ENCODE data around the gene TAF4.
"Not testable (repeated sequence)": the region's sequence is repeated elsewhere in the genome, so short reads cannot be mapped to it uniquely, and the experiment has no call there.

The TAF4 gene

DNA sequence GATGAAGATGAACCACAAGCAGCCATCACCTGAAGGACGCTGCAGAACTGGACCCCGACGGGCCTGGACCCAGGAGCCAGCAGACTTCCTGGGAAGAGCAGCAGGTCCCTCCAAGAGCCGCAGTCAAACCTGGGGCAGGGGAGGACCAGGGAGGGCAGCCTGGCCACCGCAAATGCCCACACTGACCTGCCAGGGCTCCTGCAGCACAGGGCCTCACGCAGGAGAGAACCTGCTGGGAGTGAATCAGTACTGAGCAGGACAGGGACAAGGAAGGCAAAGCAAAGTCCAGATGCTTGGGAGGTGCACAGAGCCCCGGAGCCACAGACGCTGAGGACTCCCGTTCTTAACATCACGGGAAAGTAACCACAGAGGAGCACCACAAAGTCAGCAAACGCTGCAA is 75.2 kb downstream of the TAF4 start:
- H3K36me3 ChIP-seq (ENCODE audit: control insufficient read depth in 1 of 2, insufficient read depth in 2 of 2, low read length in 2 of 2) = peaks cover 45 to 83% of the 10 kb centered on the region in 2 donors
- no peaks in the 10 kb centered on the region for H3K27me3 ChIP-seq (ENCODE audit: control insufficient read depth in 1 of 2, insufficient read depth in 2 of 2, low read length in 2 of 2)
- H3K9ac ChIP-seq (ENCODE audit: low read depth in 1 of 2, low read length in 2 of 2) = no peak overlapping the region
- H3K4me1 ChIP-seq (ENCODE audit: control insufficient read depth in 1 of 2, insufficient read depth in 2 of 2, low read length in 2 of 2) = no peaks in the 10 kb centered on the region
- H3K27ac ChIP-seq (ENCODE audit: low read depth, low read length) = no peak overlapping the region
- no peak overlapping the region for H3K4me3 ChIP-seq (ENCODE audit: low read depth in 1 of 2, low read length in 2 of 2)
- peaks cover 0 to 5% of the 10 kb centered on the region in 2 donors for H3K9me3 ChIP-seq (ENCODE audit: control insufficient read depth in 1 of 2, low read length in 2 of 2)

DNA sequence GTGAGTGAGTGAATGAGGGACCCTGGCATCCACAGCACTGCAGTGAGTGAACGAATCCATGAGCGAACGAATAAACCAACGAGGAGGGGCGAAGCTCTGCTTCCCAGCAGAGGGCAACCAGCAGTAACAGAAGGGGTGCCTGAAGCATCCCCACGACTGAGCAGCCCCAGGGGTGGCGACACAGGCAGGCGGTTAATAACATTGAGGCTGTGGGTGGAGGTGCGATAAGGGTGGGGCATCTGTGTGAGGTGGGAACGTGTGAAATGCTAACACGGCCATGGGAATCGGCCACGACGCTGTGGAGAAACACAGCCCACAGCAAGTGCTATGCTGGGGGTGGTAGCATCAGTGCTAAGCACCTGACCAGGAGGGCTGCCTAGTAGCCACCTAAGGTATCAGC is 75.9 kb downstream of the TAF4 start:
- Histone ChIP-seq H3K4me1 (ENCODE audit: control insufficient read depth in 1 of 2, insufficient read depth in 2 of 2, low read length in 2 of 2) (no peaks in the 10 kb centered on the region), H3K9me3 (ENCODE audit: control insufficient read depth in 1 of 2, low read length in 2 of 2) (peaks cover 0 to 5% of the 10 kb centered on the region in 2 donors), H3K27ac (ENCODE audit: low read depth, low read length) (no peak overlapping the region), H3K4me3 (ENCODE audit: low read depth in 1 of 2, low read length in 2 of 2) (no peak overlapping the region), H3K9ac (ENCODE audit: low read depth in 1 of 2, low read length in 2 of 2) (no peak overlapping the region), H3K27me3 (ENCODE audit: control insufficient read depth in 1 of 2, insufficient read depth in 2 of 2, low read length in 2 of 2) (no peaks in the 10 kb centered on the region), H3K36me3 (ENCODE audit: control insufficient read depth in 1 of 2, insufficient read depth in 2 of 2, low read length in 2 of 2) (peaks cover 38 to 82% of the 10 kb centered on the region in 2 donors)

DNA sequence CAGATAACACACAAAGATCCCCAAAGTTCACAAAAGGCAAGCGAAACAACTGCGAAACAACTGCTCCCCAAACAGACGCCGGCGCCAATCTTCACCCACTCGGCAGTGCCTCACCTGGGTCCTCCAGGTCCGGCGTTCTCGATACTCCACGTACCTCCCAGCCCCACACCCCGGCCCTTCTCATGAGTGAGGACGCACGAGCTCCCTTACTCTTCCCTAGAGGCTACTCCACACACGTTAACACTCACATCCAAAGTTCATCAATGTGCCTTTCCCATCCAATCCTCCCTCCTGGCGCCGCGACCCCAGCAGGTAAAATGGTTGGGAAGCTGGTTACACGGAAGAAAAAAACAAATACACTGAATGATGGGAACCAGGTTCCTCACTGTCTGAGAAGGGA is 77.0 kb downstream of the TAF4 start:
- peaks cover 30 to 81% of the 10 kb centered on the region in 2 donors for H3K36me3 ChIP-seq (ENCODE audit: control insufficient read depth in 1 of 2, insufficient read depth in 2 of 2, low read length in 2 of 2)

GRCh38 chr20:61986762-61987321 is 78.8 kb downstream of the TAF4 start:
- Histone ChIP-seq H3K9me3 (ENCODE audit: control insufficient read depth in 1 of 2, low read length in 2 of 2) (no peaks in the 10 kb centered on the region), H3K4me3 (ENCODE audit: low read depth in 1 of 2, low read length in 2 of 2) (no peak overlapping the region), H3K27me3 (ENCODE audit: control insufficient read depth in 1 of 2, insufficient read depth in 2 of 2, low read length in 2 of 2) (no peaks in the 10 kb centered on the region), H3K36me3 (ENCODE audit: control insufficient read depth in 1 of 2, insufficient read depth in 2 of 2, low read length in 2 of 2) (peaks cover 12 to 67% of the 10 kb centered on the region in 2 donors), H3K9ac (ENCODE audit: low read depth in 1 of 2, low read length in 2 of 2) (no peak overlapping the region), H3K4me1 (ENCODE audit: control insufficient read depth in 1 of 2, insufficient read depth in 2 of 2, low read length in 2 of 2) (no peaks in the 10 kb centered on the region), H3K27ac (ENCODE audit: low read depth, low read length) (no peak overlapping the region)

More for the DNA sequence above, 77.0 kb downstream of the TAF4 start:
- Histone ChIP-seq H3K9me3 (ENCODE audit: control insufficient read depth in 1 of 2, low read length in 2 of 2) (peaks cover 0 to 5% of the 10 kb centered on the region in 2 donors), H3K27ac (ENCODE audit: low read depth, low read length) (no peak overlapping the region), H3K27me3 (ENCODE audit: control insufficient read depth in 1 of 2, insufficient read depth in 2 of 2, low read length in 2 of 2) (no peaks in the 10 kb centered on the region), H3K4me3 (ENCODE audit: low read depth in 1 of 2, low read length in 2 of 2) (no peak overlapping the region), H3K4me1 (ENCODE audit: control insufficient read depth in 1 of 2, insufficient read depth in 2 of 2, low read length in 2 of 2) (no peaks in the 10 kb centered on the region), H3K9ac (ENCODE audit: low read depth in 1 of 2, low read length in 2 of 2) (no peak overlapping the region)

- Histone ChIP-seq H3K27ac (ENCODE audit: low read depth, low read length) (no peak overlapping the region), H3K9ac (ENCODE audit: low read depth in 1 of 2, low read length in 2 of 2) (no peak overlapping the region), H3K4me1 (ENCODE audit: control insufficient read depth in 1 of 2, insufficient read depth in 2 of 2, low read length in 2 of 2) (no peaks in the 10 kb centered on the region), H3K4me3 (ENCODE audit: low read depth in 1 of 2, low read length in 2 of 2) (no peak overlapping the region), H3K36me3 (ENCODE audit: control insufficient read depth in 1 of 2, insufficient read depth in 2 of 2, low read length in 2 of 2) (peaks cover 8 to 58% of the 10 kb centered on the region in 2 donors), H3K9me3 (ENCODE audit: control insufficient read depth in 1 of 2, low read length in 2 of 2) (no peaks in the 10 kb centered on the region), H3K27me3 (ENCODE audit: control insufficient read depth in 1 of 2, insufficient read depth in 2 of 2, low read length in 2 of 2) (no peaks in the 10 kb centered on the region)
Observed at GRCh38 chr20:61985096-61985495, 80.6 kb downstream of the TAF4 start.

GRCh38 chr20:61984431-61984830 is 81.2 kb downstream of the TAF4 start:
- not testable (repeated sequence) for H3K9ac ChIP-seq (ENCODE audit: low read depth in 1 of 2, low read length in 2 of 2)
- peaks cover 12 to 55% of the 10 kb centered on the region in 2 donors for H3K36me3 ChIP-seq (ENCODE audit: control insufficient read depth in 1 of 2, insufficient read depth in 2 of 2, low read length in 2 of 2)

GRCh38 chr20:61983965-61984364 is 81.7 kb downstream of the TAF4 start:
- Histone ChIP-seq H3K27ac (ENCODE audit: low read depth, low read length) (no peak overlapping the region), H3K9me3 (ENCODE audit: control insufficient read depth in 1 of 2, low read length in 2 of 2) (no peaks in the 10 kb centered on the region), H3K27me3 (ENCODE audit: control insufficient read depth in 1 of 2, insufficient read depth in 2 of 2, low read length in 2 of 2) (no peaks in the 10 kb centered on the region), H3K4me3 (ENCODE audit: low read depth in 1 of 2, low read length in 2 of 2) (no peak overlapping the region), H3K4me1 (ENCODE audit: control insufficient read depth in 1 of 2, insufficient read depth in 2 of 2, low read length in 2 of 2) (no peaks in the 10 kb centered on the region), H3K9ac (ENCODE audit: low read depth in 1 of 2, low read length in 2 of 2) (no peak overlapping the region), H3K36me3 (ENCODE audit: control insufficient read depth in 1 of 2, insufficient read depth in 2 of 2, low read length in 2 of 2) (peaks cover 12 to 52% of the 10 kb centered on the region in 2 donors)

More at GRCh38 chr20:61984431-61984830, 81.2 kb downstream of the TAF4 start:
- H3K4me3 ChIP-seq (ENCODE audit: low read depth in 1 of 2, low read length in 2 of 2); H3K27ac ChIP-seq (ENCODE audit: low read depth, low read length); H3K9me3 ChIP-seq (ENCODE audit: control insufficient read depth in 1 of 2, low read length in 2 of 2); H3K27me3 ChIP-seq (ENCODE audit: control insufficient read depth in 1 of 2, insufficient read depth in 2 of 2, low read length in 2 of 2); H3K4me1 ChIP-seq (ENCODE audit: control insufficient read depth in 1 of 2, insufficient read depth in 2 of 2, low read length in 2 of 2): not testable (repeated sequence)

- H3K36me3 ChIP-seq (ENCODE audit: control insufficient read depth in 1 of 2, insufficient read depth in 2 of 2, low read length in 2 of 2) = peaks cover 11 to 47% of the 10 kb centered on the region in 2 donors
- no peak overlapping the region for H3K27ac ChIP-seq (ENCODE audit: low read depth, low read length)
- no peaks in the 10 kb centered on the region for H3K4me1 ChIP-seq (ENCODE audit: control insufficient read depth in 1 of 2, insufficient read depth in 2 of 2, low read length in 2 of 2)
- H3K27me3 ChIP-seq (ENCODE audit: control insufficient read depth in 1 of 2, insufficient read depth in 2 of 2, low read length in 2 of 2) = no peaks in the 10 kb centered on the region
- no peak overlapping the region for H3K9ac ChIP-seq (ENCODE audit: low read depth in 1 of 2, low read length in 2 of 2)
- no peak overlapping the region for H3K4me3 ChIP-seq (ENCODE audit: low read depth in 1 of 2, low read length in 2 of 2)
- no peaks in the 10 kb centered on the region for H3K9me3 ChIP-seq (ENCODE audit: control insufficient read depth in 1 of 2, low read length in 2 of 2)
Observed at GRCh38 chr20:61982951-61983315, 82.7 kb downstream of the TAF4 start.

- no peak overlapping the region for H3K27ac ChIP-seq (ENCODE audit: low read depth, low read length)
- no peaks in the 10 kb centered on the region for H3K9me3 ChIP-seq (ENCODE audit: control insufficient read depth in 1 of 2, low read length in 2 of 2)
- no peak overlapping the region for H3K9ac ChIP-seq (ENCODE audit: low read depth in 1 of 2, low read length in 2 of 2)
- H3K4me1 ChIP-seq (ENCODE audit: control insufficient read depth in 1 of 2, insufficient read depth in 2 of 2, low read length in 2 of 2) = no peaks in the 10 kb centered on the region
- H3K27me3 ChIP-seq (ENCODE audit: control insufficient read depth in 1 of 2, insufficient read depth in 2 of 2, low read length in 2 of 2) = no peaks in the 10 kb centered on the region
- peaks cover 10 to 44% of the 10 kb centered on the region in 2 donors for H3K36me3 ChIP-seq (ENCODE audit: control insufficient read depth in 1 of 2, insufficient read depth in 2 of 2, low read length in 2 of 2)
- no peak overlapping the region for H3K4me3 ChIP-seq (ENCODE audit: low read depth in 1 of 2, low read length in 2 of 2)
Observed at GRCh38 chr20:61982191-61982950, 83.3 kb downstream of the TAF4 start.

GRCh38 chr20:61981691-61982090 is 84.0 kb downstream of the TAF4 start:
- H3K9me3 ChIP-seq (ENCODE audit: control insufficient read depth in 1 of 2, low read length in 2 of 2); H3K27me3 ChIP-seq (ENCODE audit: control insufficient read depth in 1 of 2, insufficient read depth in 2 of 2, low read length in 2 of 2); H3K9ac ChIP-seq (ENCODE audit: low read depth in 1 of 2, low read length in 2 of 2); H3K4me1 ChIP-seq (ENCODE audit: control insufficient read depth in 1 of 2, insufficient read depth in 2 of 2, low read length in 2 of 2); H3K27ac ChIP-seq (ENCODE audit: low read depth, low read length); H3K4me3 ChIP-seq (ENCODE audit: low read depth in 1 of 2, low read length in 2 of 2): not testable (repeated sequence)
- H3K36me3 ChIP-seq (ENCODE audit: control insufficient read depth in 1 of 2, insufficient read depth in 2 of 2, low read length in 2 of 2) = peaks cover 6 to 42% of the 10 kb centered on the region in 2 donors

Measured in duodenal mucosa (tissue), 2 donors.